NCI-H1092 (cell line): Measurements from ENCODE around the gene DISP2.

Experiments
- DNase-seq: peaks from one replicate; lab custom pipeline; 2025; lab: John Stamatoyannopoulos, UW

The DISP2 gene

DNA sequence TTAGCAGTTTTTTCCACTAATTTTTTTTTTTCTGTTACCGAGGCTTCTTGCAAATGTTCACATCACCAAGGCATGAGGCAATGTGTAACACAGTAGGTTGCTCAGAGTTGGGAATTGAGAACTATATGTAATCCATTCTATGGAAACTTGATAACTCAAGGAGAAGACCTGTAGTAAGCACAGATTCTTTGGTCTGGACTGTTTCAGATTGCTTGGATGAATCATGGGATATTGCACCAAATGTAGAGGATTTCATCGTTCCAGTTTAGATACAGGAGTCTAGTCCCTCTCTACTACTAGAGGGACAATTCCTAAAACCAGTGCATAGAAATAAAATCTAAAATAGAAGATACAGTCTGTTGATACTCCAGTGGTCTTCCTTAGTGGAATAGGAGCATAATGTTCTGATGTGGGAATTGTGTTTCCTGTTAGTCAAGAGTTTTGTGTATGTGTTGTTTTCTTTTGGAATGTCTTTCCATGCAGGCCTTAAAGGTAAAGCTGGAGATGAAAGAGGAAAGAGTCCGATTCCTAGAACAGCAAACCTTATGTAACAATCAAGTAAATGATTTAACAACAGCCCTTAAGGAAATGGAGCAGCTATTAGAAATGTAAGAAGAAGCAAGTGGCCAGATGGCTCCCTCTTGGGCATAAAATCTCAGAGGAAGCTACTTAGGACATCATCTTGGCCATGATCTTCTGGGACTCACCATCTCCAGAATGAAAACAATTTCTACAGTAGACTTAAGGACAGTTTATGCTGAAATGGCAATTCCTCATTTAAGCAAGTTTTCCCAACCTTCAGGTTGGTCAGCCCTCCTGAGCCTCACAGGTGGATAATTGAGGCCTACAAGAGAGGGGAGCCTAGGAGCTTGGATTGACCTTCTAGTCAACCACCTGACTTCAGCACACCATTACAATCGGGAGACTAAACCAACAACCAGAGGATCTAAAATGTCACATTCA, 35.2 kb downstream of the DISP2 start:
- no peak for DNase-seq

DNA sequence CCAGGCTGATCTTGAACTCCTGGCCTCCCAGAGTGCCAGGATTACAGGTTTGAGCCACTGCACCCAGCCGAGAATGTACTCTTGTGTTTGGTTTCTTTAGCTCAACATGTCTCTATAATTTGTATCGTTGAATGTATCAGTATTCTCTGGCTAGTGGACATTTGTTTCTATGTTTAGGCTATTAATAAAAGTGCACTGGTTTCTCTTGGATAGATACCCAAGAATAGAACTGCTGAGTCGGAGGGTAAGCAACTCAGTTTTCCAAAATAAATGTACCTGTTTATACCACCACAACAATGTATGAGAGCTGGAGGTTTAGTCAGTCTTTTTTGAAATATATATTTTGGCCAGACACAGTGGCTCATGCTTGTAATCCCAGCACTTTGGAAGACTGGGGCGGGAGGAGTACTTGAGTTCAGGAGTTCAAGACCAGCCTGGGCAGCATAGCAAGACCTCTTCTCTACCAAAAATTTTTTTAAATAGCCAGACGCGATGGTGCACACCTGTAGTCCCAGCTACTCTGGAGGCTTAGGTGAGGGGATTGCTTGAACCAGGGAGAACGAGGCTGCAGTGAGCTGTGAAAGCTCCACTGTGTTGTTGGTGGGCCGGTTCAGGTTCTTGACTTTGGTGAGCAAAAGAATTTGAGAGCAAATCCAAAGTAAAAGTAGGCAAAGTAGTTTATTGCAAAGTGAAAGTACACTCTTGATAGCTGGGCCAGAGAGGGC, 39.8 kb downstream of the DISP2 start:
- DNase-seq, result no peak

DNA sequence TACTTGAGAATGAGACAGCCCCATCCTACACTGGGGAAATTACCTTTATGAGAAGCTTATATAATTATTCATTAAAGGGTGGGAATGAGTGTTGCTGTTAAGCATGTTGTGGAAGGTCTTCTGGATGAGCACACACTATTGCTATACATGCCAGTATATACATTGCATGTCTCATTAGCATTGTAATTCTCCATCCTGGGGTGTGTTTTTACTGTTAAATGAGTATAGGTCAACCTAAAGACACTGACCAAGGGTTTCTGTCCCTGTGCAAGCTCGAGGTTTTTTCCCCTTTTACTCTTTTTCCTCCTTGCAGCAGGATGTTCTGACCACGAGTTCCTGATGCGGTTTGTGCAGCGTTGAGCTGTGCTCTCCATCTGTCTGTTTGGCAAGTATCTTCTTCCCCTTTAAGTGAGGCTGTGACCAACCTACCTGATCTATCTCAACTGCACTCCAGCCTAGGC, 40.4 kb downstream of the DISP2 start:
- no peak for DNase-seq

DNA sequence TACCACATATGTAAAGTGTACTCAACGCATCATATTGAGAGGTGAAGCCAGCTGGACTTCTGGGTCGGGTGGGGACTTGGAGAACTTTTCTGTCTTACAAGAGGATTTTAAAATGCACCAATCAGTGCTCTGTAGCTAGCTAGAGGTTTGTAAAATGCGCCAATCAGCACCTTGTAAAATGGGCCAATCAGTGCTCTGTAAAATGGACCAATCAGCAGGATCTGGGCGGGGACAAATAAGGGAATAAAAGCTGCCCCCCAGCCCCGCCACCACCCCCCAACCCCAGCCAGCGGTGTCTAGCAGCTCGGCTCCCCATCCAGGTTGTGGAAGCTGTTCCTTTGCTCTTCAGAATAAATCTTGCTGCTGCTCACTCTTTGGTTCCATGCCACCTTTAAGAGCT, 41.4 kb downstream of the DISP2 start:
- DNase-seq, result no peak

DNA sequence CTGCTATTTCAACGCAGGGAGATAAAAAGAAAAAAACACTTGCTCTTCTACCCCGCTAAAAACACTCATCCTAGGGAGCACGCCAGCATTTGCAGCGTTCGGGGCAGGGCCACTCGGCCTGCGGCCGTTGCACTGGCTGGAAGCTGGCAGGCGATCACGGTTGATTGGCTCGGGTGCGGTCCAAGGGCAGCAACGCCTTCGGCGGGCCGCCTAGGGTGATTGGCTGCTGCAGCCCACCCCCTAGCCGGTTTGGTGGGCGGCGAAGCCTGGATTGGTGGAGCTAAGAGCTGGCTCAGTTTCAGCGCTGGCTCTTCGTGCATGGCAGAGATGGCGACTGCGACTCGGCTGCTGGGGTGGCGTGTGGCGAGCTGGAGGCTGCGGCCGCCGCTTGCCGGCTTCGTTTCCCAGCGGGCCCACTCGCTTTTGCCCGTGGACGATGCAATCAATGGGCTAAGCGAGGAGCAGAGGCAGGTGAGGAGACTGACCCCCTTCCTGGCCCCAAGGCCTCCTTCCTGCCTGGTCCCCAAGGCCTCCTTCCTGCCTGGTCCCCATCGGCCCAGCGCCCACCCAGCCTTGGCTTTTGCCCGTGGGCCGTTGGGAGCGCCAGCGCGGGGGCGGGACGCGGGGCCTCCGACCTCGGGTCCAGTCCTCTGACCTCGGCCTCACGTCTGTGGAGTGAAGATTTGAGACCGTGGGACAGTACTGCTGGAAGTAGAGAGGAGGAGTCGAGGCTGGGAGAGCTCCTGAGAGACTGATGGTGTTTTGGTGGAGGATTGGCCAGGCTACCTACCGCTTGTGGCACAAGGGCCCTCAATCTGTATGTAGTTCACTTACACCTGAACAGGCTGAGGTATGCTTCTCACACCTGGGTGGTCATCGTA, 47.7 kb downstream of the DISP2 start, which contains the start of gene IVD:
TSS of gene IVD (plus strand) at position 295 of the 881 bp plus-strand sequence. CDS start at position 328, 33 bp downstream.
- DNase-seq, result peak; percentile 90

DNA sequence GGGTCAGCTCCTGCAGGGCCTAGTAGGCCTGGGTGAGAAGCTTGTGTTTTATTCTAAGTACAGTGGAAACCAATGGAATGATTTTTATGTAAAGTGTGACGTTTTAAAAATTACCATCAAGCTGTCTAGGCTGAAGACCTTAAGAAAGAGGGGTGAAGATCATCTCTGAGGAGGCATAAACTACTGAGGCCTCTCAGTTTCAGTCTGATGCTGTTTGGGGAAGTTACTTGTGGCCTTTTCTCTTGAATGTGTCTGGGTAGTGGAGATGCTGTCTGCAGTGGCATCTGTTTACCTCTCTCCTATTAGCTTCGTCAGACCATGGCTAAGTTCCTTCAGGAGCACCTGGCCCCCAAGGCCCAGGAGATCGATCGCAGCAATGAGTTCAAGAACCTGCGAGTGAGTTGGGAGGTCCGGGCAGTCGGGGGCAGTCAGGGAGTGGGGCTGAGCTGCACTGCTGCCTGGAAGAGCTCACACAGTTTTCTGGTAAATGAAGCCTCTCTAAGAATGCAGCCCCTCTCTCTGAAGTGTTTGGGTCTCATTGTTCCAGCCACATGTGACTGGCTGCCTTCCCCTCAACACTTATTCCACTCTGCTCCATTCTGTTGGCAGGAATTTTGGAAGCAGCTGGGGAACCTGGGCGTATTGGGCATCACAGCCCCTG, 49.4 kb downstream of the DISP2 start:
- no peak for DNase-seq

DNA sequence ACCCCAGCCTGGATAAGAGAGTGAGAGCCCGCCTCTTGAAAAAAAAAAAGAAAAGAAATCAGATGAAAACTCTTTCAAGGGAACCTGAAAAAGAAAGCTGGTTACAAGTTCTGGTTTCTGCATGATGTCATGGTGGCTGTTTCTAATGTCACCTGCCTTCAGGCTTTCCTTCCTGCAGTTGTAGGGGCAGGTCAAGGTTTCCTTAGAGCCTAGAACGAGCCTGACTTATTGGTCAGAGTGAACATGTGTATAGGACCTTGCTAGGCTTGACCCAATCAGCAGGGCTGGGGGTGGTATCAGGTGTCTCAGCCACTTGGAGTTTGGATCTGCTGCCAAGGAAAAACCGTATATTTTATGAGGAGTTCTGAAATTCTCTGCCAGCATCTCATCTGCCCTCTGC, 51.3 kb downstream of the DISP2 start:
- no peak for DNase-seq

DNA sequence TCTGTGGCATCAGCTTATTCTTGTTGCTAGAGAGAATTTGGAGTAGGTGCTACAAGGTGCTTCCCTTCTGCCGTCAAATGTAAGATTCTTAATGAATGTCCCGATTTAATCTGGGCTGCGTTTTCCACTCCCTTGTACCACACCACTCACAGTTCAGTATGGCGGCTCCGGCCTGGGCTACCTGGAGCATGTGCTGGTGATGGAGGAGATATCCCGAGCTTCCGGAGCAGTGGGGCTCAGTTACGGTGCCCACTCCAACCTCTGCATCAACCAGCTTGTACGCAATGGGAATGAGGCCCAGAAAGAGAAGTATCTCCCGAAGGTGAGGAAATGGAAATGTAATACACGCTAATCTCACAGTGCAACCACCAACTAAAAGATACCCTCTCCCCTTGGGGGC, 52.5 kb downstream of the DISP2 start:
- DNase-seq, result no peak

DNA sequence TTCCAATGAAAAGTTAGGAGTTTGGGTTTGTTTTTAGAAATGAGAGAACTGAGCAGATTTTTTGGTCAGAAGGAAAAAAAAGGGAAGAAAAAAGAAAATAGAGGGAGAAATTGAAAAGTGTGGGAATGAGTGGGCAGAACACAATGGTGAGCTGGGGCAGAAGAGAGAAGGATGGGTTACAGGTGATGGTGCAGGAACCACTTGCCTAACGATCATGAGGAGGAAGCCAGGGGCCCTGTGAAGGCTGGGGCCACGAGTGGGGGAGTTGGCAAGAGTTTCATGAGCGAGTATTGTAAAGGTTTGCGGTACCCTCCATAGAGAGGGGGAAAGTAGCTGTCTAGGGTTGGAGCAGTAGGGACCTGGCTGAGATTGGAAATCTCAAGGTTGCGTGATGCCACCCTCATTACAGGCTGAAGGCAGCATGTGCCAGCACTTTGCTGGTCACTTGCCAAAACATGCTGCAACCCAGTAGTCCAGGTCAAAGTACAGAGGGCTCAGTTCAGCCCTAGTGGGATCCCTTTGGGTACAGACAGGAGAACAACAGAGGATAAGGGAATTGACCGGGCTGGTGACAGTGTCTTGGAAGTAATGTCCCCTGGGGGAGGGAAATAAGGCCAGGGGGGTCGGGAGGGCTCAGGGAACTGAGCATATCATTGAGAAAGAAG, 54.2 kb downstream of the DISP2 start:
- no peak for DNase-seq

DNA sequence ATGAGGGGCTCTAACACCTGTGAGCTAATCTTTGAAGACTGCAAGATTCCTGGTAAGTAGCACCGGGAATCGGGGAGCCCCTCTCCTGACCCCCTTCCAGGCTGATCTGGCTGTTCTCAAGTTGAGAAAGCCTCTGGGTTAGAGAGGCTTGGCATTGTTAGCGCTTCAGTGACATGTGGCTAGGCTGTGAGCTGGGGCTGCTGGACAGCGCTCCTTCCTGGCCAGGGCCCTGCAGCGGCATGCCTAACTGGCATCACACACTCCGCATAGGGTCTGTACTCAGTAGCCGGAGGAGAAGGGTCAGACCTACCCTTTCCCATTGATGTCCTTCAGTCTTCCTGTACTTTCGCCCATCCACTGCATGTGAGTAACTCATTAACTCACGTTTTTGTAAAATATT, 55.0 kb downstream of the DISP2 start:
- DNase-seq, result no peak

DNA sequence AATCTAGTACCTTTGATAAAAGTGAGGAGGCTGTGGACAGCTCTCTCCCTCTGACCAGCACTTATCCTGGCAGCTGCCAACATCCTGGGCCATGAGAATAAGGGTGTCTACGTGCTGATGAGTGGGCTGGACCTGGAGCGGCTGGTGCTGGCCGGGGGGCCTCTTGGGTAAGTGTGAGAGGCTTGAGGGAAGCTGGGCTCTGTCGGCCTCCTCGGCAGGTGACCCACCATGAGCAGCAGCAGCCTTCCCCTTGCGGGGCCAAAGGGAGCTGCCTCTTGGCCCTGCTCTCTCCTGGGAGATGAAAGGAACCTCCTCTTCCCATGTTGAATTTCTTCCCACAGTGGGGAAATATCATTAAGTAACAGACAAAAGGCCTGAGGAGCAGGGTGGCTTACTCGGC, 56.8 kb downstream of the DISP2 start:
- no peak for DNase-seq

DNA sequence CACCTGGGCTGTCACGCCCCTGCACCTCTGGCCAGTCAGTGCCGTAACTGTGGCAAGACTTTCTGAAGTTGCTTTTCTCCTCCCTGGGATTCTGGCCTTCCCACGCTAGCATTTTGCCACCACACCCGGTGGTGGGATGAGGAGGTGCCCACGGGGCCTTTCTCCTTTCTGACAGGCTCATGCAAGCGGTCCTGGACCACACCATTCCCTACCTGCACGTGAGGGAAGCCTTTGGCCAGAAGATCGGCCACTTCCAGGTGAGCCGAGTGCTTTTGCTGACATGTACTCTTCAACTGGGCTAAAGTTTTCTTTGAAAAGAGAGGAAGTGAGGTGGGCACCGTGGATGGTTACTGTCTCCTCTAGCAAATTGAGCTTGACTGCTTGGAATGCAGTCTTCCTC, 57.2 kb downstream of the DISP2 start:
- DNase-seq, result no peak

DNA sequence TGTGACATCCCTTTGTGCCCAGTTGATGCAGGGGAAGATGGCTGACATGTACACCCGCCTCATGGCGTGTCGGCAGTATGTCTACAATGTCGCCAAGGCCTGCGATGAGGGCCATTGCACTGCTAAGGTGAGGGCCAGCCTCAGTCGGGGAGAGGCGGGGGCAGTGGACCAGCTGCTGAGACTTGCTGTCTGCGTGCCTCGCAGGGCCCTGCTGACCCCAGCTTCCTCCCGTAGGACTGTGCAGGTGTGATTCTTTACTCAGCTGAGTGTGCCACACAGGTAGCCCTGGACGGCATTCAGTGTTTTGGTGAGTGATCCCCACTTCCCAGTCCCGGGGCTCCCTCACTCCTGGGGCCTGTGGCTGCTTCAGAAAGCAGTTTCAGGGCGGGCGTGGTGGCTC, 58.0 kb downstream of the DISP2 start:
- DNase-seq, result no peak

DNA sequence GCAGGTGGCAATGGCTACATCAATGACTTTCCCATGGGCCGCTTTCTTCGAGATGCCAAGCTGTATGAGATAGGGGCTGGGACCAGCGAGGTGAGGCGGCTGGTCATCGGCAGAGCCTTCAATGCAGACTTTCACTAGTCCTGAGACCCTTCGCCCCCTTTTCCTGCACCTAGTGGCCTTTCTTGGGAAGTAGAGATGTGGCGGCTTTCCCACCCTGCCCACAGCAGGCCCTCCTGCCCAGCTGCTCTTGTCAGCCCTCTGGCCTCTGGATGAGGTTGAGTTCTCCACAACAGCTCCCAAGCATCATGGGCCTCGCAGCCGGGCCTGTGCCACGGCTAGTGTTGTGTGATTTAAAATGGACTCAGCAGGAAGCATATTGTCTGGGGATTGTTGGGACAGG, 60.1 kb downstream of the DISP2 start:
- no peak for DNase-seq

DNA sequence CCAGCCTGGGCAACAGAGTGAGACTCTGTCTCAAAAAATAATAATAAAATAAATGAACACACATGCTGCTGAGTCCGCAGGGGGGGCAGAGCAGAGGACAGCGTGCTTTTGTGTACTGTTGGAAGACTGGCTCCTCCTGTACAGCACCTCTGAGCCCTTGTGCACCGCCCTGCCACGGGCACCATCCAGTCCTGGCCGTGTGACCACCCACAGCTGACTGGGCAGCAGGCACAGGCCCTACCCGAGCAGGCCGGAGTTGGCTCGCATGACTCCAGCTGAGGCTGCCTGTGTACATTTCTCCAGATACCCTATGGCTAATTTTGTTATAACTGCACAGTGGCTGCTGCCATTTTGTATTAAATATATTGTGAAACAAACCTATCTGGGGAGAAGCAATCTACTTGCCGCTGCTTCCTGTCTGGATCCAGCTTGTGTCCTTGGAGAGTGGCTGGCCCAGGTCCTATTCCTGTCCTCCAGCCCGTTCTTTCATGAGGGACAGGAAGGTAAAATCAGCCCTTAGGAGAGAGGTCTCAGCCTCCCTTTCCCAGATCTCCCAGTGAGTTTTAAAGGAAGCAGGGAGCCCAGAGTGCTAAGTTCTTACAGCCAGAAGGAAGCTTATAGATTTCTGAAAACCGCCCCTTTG, 62.2 kb downstream of the DISP2 start:
- no peak for DNase-seq

DNA sequence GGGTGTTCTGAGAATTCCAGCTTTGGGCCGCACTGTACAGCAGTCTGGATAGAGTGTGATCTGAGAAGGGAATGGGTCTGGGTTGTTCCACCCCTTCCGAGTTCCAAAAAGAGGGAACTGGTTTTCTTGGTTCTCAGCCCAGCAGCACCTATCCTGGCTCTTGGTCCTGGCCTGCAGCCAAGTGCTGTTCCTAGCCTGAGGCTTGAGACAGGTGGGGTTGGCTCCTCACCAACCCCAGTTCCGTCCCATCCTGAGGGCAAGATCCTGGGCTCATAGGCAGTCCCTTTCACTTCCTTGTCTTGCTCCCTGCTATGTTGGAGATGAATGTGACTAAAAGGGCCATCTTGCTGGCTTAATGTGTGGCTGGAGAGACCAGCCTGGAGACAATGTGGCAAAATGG, 62.8 kb downstream of the DISP2 start:
- no peak for DNase-seq

DNA sequence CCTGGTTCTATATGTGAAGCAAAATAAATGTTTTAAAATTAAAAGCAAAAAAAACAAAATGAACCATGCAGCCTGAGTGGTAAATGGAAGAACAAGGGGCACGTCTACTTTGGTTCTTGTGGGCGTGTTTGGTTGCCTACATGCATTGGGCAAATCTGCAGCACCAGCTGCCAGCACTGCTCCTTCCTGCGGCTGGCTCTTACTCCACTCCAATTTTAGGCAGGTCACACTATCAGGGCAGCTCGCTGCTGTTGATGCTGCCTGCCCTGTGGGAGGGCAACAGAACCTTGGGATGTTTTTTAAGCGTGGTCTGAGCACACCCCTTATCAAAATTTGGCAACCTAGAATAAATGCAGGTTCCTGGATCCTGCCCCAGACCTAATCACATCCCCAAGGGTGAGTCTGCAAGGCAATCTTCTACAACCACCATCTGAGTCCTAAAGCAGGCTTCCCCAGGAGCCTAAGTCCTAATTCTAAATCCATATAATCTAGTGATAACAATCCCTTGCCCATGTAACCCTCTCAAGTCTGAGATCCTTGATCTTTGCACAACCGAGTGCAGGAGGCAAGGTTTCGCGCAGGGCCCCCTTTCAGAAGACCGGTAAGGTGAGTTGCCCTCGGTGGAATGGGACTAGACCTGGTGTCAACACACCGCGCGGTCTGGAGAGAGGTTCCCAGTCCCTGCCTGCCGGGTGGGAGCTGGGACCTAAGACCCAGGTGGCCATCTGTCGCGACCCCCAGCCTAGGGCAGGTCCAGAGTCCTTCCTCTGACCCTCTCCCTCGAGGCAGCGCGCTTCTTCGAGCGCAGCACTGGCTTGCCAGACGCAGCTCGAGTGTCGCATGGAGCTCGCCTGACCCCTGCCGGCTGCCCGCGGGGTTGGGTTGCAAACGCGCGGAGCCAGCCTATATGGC, 63.5 kb downstream of the DISP2 start:
- DNase-seq, result no peak

DNA sequence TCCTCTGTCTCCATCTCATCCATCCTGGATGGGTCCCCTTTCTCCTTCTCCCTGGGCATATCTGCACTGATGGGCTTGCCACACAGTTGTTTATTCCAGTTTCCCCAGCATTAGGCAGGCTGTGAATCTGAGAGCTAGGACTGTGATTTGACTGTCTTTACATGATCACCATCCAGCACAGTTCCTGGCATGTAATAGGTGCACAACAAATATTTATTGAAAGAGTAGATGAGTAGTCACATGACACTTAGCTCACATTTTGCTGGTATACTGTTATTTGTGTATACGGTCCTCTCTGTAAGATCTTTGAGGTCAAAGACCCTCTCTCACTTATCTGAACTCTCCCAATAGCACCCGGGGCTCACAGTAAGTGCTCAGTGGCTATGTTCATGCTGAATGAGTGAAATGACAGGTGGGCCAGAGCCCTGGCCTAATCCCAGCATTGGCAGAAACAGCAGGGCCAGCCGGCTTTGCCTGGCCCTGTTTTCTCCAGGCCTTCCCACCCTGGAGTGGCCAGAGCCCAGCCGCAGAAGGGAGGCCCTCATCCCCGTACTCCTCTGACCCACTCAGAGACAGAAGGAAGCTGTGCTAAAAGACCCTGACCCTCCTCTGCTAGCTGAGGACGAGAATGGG, 66.6 kb downstream of the DISP2 start:
- no peak for DNase-seq

DNA sequence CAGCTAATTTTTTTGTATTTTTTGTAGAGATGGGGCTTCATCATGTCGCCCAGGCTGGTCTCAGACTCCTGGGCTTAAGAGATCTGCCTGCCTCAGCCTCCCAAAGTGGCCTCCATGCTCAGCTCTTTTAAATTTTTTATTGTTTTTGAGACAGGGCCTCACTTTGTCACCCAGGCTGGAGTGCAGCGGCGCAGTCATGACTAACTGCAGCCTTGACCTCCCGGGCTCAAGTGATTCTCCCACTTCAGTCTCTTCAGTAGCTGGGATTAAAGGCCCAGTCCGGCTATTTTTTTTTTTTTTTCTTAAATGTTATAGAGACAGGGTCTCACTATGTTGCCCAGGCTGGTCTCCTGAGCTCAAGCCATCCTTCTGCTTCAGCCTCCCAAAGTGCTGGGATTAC, 67.7 kb downstream of the DISP2 start:
- no peak for DNase-seq
